GM23338 (cell line): ENCODE results near the gene LRRFIP1. TPM values are rescaled to one million over a fixed set of nuclear protein-coding genes. Genes with fewer than 3 reads are reported as not detected.

Source experiments
- CREB1 ChIP-seq: fragments of 250-450 bp; sonication (Bioruptor Pico); IDR thresholded peaks from 2 replicates; pipeline ENCODE4 v1.5.0; 2020; ENCODE audit warnings: low read depth, mild to moderate bottlenecking, moderate library complexity
- ETS1 ChIP-seq: IDR thresholded peaks from 2 replicates; pipeline ENCODE4 v1.6.1; 2016; ENCODE audit warnings: antibody characterized with exemption
- EZH2 ChIP-seq: fragments of 200-600 bp; sonication (generic); IDR thresholded peaks from one replicate; pipeline ENCODE4 v1.8.0; 2017; ENCODE audit warnings: antibody characterized with exemption, mild to moderate bottlenecking, low read depth; ENCODE audit not compliant: unreplicated experiment
- EZH2phosphoT487 ChIP-seq: fragments of 200-600 bp; sonication (generic); IDR thresholded peaks from one replicate; pipeline ENCODE4 v1.8.1; 2018; ENCODE audit warnings: antibody characterized with exemption; ENCODE audit not compliant: unreplicated experiment
- JUNB ChIP-seq: IDR thresholded peaks from one replicate; pipeline ENCODE4 v1.6.1; 2016; ENCODE audit warnings: antibody characterized with exemption; ENCODE audit not compliant: unreplicated experiment
- NANOG ChIP-seq: IDR thresholded peaks from 2 replicates; pipeline ENCODE4 v1.6.1; 2016; ENCODE audit warnings: antibody characterized with exemption, borderline replicate concordance
- POLR2AphosphoS5 ChIP-seq: IDR thresholded peaks from 2 replicates; pipeline ENCODE4 v1.6.1; 2016; ENCODE audit warnings: antibody characterized with exemption, low read depth
- STAT1 ChIP-seq: IDR thresholded peaks from one replicate; pipeline ENCODE4 v1.6.1; 2016; ENCODE audit warnings: antibody characterized with exemption; ENCODE audit not compliant: unreplicated experiment
- ZNF114 ChIP-seq: fragments of 250-450 bp; sonication (Bioruptor Pico); IDR thresholded peaks from 2 replicates; pipeline ENCODE4 v1.5.0; 2020; ENCODE audit warnings: mild to moderate bottlenecking, moderate library complexity
- ZNF331 ChIP-seq: fragments of 250-450 bp; sonication (Bioruptor Pico); IDR thresholded peaks from 2 replicates; pipeline ENCODE4 v1.5.0; 2020; ENCODE audit warnings: low read depth, mild to moderate bottlenecking, moderate library complexity
- polyA plus RNA-seq: library from polyadenylated mRNA; unstranded; fragments of >200 nt; fragmentation: Nextera tagmentation; extraction: Ambion mirVana; gene quantifications from 2 replicates; pipeline ENCODE4 v1.2.1, GENCODE V29; 2016
- total RNA-seq: library from RNA; depleted of rRNA; stranded (reverse); fragments of >200 nt; shearing (Covaris generic); gene quantifications from 2 replicates; pipeline ENCODE4 v1.2.3, GENCODE V29; 2014
- TF ChIP-seq, protein P1 (sequence below): fragments of 250-450 bp; sonication (Bioruptor Pico); IDR thresholded peaks from 2 replicates; pipeline ENCODE4 v1.5.0; 2020; ENCODE audit warnings: mild to moderate bottlenecking, moderate library complexity
- TF ChIP-seq, protein P2 (sequence below): IDR thresholded peaks from one replicate; pipeline ENCODE4 v1.6.1; 2018; ENCODE audit warnings: antibody characterized with exemption; ENCODE audit not compliant: unreplicated experiment

The LRRFIP1 gene
- total and polyA plus RNA-seq, 2 experiments from 2014 or later = 59.6 to 178 TPM

DNA sequence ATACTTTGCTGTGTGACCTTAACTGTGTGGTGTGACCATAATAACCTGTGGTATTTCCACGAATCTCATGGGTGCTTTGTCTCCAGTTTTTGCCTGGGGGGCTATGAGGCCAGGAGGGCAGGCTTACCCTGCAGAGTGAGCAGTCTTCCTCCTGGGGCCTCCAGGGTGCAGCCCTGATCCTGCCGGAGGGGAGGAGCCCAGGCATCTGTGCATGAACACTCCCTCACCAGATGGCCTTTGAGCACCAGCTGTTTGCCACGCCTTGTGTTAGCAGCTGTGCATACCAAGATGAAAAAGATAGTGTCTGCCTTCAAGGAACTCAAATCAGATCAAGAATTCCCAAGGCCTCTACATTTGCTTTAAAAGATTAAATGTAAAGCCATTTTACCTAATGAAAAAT lies 96.2 kb downstream of the LRRFIP1 start (continued):
- TF ChIP-seq, protein P1, sequence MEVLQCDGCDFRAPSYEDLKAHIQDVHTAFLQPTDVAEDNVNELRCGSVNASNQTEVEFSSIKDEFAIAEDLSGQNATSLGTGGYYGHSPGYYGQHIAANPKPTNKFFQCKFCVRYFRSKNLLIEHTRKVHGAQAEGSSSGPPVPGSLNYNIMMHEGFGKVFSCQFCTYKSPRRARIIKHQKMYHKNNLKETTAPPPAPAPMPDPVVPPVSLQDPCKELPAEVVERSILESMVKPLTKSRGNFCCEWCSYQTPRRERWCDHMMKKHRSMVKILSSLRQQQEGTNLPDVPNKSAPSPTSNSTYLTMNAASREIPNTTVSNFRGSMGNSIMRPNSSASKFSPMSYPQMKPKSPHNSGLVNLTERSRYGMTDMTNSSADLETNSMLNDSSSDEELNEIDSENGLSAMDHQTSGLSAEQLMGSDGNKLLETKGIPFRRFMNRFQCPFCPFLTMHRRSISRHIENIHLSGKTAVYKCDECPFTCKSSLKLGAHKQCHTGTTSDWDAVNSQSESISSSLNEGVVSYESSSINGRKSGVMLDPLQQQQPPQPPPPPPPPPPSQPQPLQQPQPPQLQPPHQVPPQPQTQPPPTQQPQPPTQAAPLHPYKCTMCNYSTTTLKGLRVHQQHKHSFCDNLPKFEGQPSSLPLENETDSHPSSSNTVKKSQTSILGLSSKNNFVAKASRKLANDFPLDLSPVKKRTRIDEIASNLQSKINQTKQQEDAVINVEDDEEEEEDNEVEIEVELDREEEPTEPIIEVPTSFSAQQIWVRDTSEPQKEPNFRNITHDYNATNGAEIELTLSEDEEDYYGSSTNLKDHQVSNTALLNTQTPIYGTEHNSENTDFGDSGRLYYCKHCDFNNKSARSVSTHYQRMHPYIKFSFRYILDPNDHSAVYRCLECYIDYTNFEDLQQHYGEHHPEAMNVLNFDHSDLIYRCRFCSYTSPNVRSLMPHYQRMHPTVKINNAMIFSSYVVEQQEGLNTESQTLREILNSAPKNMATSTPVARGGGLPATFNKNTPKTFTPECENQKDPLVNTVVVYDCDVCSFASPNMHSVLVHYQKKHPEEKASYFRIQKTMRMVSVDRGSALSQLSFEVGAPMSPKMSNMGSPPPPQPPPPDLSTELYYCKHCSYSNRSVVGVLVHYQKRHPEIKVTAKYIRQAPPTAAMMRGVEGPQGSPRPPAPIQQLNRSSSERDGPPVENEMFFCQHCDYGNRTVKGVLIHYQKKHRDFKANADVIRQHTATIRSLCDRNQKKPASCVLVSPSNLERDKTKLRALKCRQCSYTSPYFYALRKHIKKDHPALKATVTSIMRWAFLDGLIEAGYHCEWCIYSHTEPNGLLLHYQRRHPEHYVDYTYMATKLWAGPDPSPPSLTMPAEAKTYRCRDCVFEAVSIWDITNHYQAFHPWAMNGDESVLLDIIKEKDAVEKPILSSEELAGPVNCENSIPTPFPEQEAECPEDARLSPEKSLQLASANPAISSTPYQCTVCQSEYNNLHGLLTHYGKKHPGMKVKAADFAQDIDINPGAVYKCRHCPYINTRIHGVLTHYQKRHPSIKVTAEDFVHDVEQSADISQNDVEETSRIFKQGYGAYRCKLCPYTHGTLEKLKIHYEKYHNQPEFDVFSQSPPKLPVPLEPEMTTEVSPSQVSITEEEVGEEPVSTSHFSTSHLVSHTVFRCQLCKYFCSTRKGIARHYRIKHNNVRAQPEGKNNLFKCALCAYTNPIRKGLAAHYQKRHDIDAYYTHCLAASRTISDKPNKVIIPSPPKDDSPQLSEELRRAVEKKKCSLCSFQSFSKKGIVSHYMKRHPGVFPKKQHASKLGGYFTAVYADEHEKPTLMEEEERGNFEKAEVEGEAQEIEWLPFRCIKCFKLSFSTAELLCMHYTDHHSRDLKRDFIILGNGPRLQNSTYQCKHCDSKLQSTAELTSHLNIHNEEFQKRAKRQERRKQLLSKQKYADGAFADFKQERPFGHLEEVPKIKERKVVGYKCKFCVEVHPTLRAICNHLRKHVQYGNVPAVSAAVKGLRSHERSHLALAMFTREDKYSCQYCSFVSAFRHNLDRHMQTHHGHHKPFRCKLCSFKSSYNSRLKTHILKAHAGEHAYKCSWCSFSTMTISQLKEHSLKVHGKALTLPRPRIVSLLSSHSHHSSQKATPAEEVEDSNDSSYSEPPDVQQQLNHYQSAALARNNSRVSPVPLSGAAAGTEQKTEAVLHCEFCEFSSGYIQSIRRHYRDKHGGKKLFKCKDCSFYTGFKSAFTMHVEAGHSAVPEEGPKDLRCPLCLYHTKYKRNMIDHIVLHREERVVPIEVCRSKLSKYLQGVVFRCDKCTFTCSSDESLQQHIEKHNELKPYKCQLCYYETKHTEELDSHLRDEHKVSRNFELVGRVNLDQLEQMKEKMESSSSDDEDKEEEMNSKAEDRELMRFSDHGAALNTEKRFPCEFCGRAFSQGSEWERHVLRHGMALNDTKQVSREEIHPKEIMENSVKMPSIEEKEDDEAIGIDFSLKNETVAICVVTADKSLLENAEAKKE (CRISPR knock-in tag) = no peak
- TF ChIP-seq ZNF114 (CRISPR knock-in tag) (no peak), CREB1 (CRISPR knock-in tag) (no peak), NANOG (no peak), EZH2 (no peak), JUNB (no peak), ZNF331 (CRISPR knock-in tag) (no peak), EZH2phosphoT487 (no peak), STAT1 (no peak), POLR2AphosphoS5 (no peak), ETS1 (no peak)
- TF ChIP-seq, protein P2, sequence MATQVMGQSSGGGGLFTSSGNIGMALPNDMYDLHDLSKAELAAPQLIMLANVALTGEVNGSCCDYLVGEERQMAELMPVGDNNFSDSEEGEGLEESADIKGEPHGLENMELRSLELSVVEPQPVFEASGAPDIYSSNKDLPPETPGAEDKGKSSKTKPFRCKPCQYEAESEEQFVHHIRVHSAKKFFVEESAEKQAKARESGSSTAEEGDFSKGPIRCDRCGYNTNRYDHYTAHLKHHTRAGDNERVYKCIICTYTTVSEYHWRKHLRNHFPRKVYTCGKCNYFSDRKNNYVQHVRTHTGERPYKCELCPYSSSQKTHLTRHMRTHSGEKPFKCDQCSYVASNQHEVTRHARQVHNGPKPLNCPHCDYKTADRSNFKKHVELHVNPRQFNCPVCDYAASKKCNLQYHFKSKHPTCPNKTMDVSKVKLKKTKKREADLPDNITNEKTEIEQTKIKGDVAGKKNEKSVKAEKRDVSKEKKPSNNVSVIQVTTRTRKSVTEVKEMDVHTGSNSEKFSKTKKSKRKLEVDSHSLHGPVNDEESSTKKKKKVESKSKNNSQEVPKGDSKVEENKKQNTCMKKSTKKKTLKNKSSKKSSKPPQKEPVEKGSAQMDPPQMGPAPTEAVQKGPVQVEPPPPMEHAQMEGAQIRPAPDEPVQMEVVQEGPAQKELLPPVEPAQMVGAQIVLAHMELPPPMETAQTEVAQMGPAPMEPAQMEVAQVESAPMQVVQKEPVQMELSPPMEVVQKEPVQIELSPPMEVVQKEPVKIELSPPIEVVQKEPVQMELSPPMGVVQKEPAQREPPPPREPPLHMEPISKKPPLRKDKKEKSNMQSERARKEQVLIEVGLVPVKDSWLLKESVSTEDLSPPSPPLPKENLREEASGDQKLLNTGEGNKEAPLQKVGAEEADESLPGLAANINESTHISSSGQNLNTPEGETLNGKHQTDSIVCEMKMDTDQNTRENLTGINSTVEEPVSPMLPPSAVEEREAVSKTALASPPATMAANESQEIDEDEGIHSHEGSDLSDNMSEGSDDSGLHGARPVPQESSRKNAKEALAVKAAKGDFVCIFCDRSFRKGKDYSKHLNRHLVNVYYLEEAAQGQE = no peak
